GM18502 (cell line): ENCODE results near the gene SECTM1.

Experiments used
- ATAC-seq: cut with Tn5 transposase; IDR thresholded peaks from one replicate; pipeline ENCODE4 v1.9.1; 2021; ENCODE audit warnings: mild to moderate bottlenecking; ENCODE audit not compliant: unreplicated experiment, poor library complexity

The SECTM1 gene

GRCh38 chr17:82271401-82271800, 62.2 kb downstream of the SECTM1 start:
- ATAC-seq: no peak
